Naive thymus-derived CD8-positive, alpha-beta T cell (primary cell): Measurements from ENCODE around the gene EIF3B. TPM values are rescaled to one million over a fixed set of nuclear protein-coding genes. Genes with fewer than 3 reads are reported as not detected.
"Not testable (repeated sequence)": the region's sequence is repeated elsewhere in the genome, so short reads cannot be mapped to it uniquely, and the experiment has no call there.

Experiments used
- ATAC-seq, 2 donors: fragments of 150-1000 bp; cut with Tn5 transposase in 1 of 2; sonication (Bioruptor Pico), chemical (Tn5 transposase) in 1 of 2; 1 replicate in 1 of 2; 2 replicates in 1 of 2; pipeline ENCODE4 v1.10.0; 2021; ENCODE audit warnings: mild to moderate bottlenecking in 2 of 2, moderate library complexity in 2 of 2
- POLR2A ChIA-PET: fragments of 350-600 bp; sonication (Branson Sonifier 250); formaldehyde crosslinking; loops from one replicate; lab custom pipeline; 2021; ENCODE audit warnings: antibody characterized with exemption; lab: Charles Lee
- DNase-seq, 10 donors: peaks; one replicate each; pipeline versions ENCODE4 v3.0.0 to v3.0.0-alpha.2; 2020 to 2022
- H3K27ac Mint-ChIP-seq, 10 donors: one replicate each; pipeline ENCODE4 v1.8.0; 2020 to 2022; ENCODE audit warnings: mild to moderate bottlenecking in 10 of 10, mixed read lengths in 10 of 10, moderate library complexity in 4 of 10, inconsistent platforms in 1 of 10
- H3K27me3 Mint-ChIP-seq, 5 donors: one replicate each; pipeline ENCODE4 v1.8.0; 2021 to 2022; ENCODE audit warnings: mixed read lengths in 5 of 5
- H3K36me3 Mint-ChIP-seq, 3 donors: one replicate each; pipeline ENCODE4 v1.8.0; 2020 to 2022; ENCODE audit warnings: mixed read lengths in 3 of 3, mild to moderate bottlenecking in 2 of 3, inconsistent platforms in 1 of 3
- H3K4me1 Mint-ChIP-seq, 4 donors: one replicate each; pipeline ENCODE4 v1.8.0; 2021 to 2022; ENCODE audit warnings: mixed read lengths in 4 of 4
- H3K4me3 Mint-ChIP-seq, 10 donors: one replicate each; pipeline ENCODE4 v1.8.0; 2020 to 2022; ENCODE audit warnings: mild to moderate bottlenecking in 10 of 10, mixed read lengths in 10 of 10, moderate library complexity in 6 of 10, inconsistent platforms in 1 of 10
- H3K9me3 Mint-ChIP-seq, 9 donors: one replicate each; pipeline ENCODE4 v1.8.0; 2020 to 2022; ENCODE audit warnings: mixed read lengths in 9 of 9, mild to moderate bottlenecking in 3 of 9, inconsistent platforms in 1 of 9, moderate library complexity in 1 of 9
- polyA plus RNA-seq, 3 donors: library from polyadenylated mRNA; unstranded; fragments of 300-500 nt; fragmentation: Illumina TruSeq; gene quantifications; one replicate each; pipeline ENCODE4 v1.2.3, GENCODE V29; 2021
- total RNA-seq, 8 experiments: library from RNA in 2 of 8; stranded (reverse) in 2 of 8; gene quantifications; one replicate each; pipeline ENCODE4 v1.2.3 and lab custom pipeline; 2021 to 2026

The EIF3B gene
- total and polyA plus RNA-seq, 5 experiments from 2014 or later: 96.5 to 164 (median 153) TPM

DNA sequence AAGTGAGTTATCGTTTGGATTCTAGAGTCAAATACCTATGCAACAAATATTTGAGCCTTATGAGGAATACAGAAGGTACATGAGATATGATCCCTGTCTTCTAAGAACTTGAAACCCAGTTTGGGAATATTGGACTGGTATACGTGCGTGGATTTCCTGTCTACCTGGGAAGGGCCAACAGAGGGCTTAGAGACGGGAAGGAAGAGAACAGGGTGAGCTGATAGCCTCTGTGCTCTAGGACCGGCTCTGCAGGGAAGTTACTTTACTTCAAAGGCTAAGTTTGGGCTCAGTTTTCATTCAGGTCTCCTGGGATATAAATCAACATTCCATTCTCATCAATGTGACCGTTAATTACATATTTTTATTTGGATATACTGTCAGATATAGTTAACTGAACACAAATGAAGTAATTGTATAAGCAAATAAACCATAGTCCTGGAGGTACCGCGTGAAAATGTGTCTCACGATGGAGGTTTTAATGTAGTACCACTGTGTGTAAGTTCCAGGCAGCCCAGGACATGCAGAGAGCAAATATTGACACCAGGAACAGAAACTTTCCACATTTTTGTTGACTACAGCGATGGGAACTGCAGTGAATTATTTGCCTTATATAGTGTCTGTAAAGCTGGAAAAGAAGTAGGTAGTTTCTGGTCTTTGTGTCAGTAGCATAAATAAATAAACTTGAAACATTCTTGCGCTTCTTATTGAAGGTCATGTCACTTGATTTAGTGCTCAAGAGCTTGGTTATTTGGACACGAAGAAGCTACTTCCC, 57.4 kb downstream of the EIF3B start:
- DNase-seq: no peak
- H3K9me3 Mint-ChIP-seq: no peaks in the 10 kb centered on the region
- peak overlapping the region in 4 of 10 donors; percentile 5 to 91 (median 43) for H3K27ac Mint-ChIP-seq
- H3K27me3 Mint-ChIP-seq: no peaks in the 10 kb centered on the region
- no peak for ATAC-seq
- H3K4me3 Mint-ChIP-seq: no peak overlapping the region
- POLR2A ChIA-PET: no interaction called here
- peaks cover 35 to 77% (median 56%) of the 10 kb centered on the region in 4 donors for H3K4me1 Mint-ChIP-seq
- H3K36me3 Mint-ChIP-seq: peaks cover 0 to 12% (median 5%) of the 10 kb centered on the region in 3 donors

DNA sequence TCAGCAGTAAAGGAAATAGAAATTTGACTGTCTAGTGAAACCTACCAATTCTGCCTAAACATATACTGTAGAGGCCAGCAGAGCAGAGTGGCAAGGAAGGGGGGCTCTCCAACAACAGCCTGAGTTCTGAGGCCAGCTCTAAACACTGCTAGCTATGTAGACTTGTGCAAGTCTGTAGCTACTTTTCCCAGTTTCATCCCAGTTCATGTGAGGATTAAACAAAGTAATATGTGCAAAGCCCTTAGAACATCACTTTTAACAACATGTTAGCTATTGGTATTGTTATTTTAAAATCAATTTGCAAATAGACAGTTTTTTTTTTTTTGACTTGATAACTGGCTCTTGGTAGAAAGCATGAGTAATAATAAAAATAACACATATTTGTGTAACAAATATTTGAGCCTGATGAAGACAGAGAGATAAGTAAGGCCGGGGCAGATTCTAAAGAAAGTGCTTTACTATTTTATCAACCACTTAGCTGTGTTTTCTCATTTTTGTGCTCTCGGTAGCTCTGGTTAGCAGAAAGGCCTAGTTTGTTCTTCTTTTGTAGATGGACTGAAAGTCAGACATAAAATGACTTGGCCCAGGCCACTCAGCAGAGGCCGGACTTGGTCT, 58.1 kb downstream of the EIF3B start:
- H3K4me3 Mint-ChIP-seq: peak overlapping the region in 1 of 10 donors; percentile 31
- no peak for ATAC-seq

DNA sequence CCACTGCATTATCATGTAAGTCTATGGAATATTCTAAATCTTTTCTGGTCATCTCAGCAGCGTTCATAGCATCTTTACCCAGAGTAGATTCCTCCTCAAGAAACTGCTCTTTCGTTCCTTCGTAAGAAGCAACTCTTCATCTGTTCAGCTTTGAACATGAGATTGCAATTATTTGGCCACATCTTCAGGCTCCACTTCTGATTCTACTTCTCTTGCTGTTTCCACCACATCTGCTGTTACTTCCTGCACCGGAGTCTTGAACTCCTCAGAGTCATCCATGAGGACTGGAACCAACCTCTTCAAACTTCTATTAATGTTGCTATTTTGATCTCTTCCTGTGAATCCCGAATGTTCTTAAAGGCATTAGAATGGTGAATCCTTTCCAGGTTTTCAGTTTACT, 61.4 kb downstream of the EIF3B start:
- POLR2A ChIA-PET: no interaction called here

More for the DNA sequence above, 58.1 kb downstream of the EIF3B start:
- peaks cover 37 to 77% (median 58%) of the 10 kb centered on the region in 4 donors for H3K4me1 Mint-ChIP-seq
- no peaks in the 10 kb centered on the region for H3K9me3 Mint-ChIP-seq
- peaks cover 0 to 12% (median 5%) of the 10 kb centered on the region in 3 donors for H3K36me3 Mint-ChIP-seq
- no peaks in the 10 kb centered on the region for H3K27me3 Mint-ChIP-seq
- no peak for DNase-seq
- POLR2A ChIA-PET: interaction anchor here (1.7 kb wide), 1 partner anchor 8 kb away, joined by 5 read pairs; no protein-coding TSS in a partner anchor
- H3K27ac Mint-ChIP-seq: peak overlapping the region in 5 of 10 donors; percentile 5 to 91 (median 60)

DNA sequence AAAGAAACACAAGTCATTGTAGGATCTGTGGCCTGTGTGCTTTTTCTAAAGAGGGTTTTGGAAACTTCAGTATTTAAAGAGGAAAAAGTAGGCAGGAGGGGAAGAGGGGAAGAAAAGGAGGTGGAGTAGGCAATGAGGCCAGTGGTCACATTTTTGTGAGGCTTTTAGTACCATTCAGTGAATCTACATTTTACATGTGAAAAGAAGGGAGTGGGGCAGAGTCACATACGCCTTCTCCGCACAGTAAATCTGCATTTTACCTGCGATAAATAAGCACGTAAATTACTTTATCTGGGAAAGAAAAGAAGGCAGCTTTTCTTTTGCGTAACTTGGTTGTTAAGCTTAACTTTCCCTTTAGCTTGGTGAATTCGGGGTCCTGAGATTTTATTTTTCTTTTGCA, 62.0 kb downstream of the EIF3B start:
- Mint-ChIP-seq H3K36me3 (peaks cover 0 to 10% (median 6%) of the 10 kb centered on the region in 3 donors), H3K4me3 (no peak overlapping the region), H3K9me3 (no peaks in the 10 kb centered on the region), H3K27me3 (no peaks in the 10 kb centered on the region), H3K27ac (peak overlapping the region in 2 of 10 donors; percentile 46 to 55), H3K4me1 (peaks cover 20 to 65% (median 40%) of the 10 kb centered on the region in 4 donors)
- POLR2A ChIA-PET: interaction anchor here (2.4 kb wide), 1 partner anchor 11 kb away, joined by 10 read pairs; no protein-coding TSS in a partner anchor
- no peak for DNase-seq
- ATAC-seq: no peak

More for the DNA sequence above, 61.4 kb downstream of the EIF3B start:
- DNase-seq (no peak), ATAC-seq (no peak)
- Mint-ChIP-seq H3K27ac (peak overlapping the region in 2 of 10 donors; percentile 3 to 27), H3K36me3 (peaks cover 0 to 10% (median 6%) of the 10 kb centered on the region in 3 donors), H3K4me1 (peaks cover 20 to 66% (median 41%) of the 10 kb centered on the region in 4 donors), H3K9me3 (no peaks in the 10 kb centered on the region), H3K4me3 (peak overlapping the region in 1 of 10 donors; percentile 31), H3K27me3 (no peaks in the 10 kb centered on the region)

DNA sequence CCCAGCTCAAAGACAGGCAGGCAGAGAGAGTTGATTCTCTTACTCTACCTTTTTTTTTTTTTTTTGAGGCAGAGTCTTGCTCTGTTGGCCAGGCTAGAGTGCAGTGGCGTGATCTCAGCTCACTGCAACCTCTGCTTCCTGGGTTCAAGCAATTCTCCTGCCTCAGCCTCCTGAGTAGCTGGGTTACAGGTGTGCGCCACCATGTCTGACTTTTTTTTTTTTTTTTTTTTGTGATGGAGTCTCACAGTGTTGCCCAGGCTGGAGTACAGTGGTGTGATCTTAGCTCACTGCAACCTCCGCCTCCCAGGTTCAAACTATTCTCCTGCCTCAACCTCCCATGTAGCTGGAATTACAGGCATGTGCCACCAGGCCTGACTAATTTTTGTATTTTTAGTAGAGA, 62.6 kb downstream of the EIF3B start:
- POLR2A ChIA-PET: interaction anchor here (1.6 to 2.4 kb wide), 2 partner anchors 10 to 11 kb away, joined by 3 to 10 read pairs; no protein-coding TSS in a partner anchor
- Mint-ChIP-seq H3K4me1 (peaks cover 20 to 63% (median 39%) of the 10 kb centered on the region in 4 donors), H3K27ac (peak overlapping the region in 2 of 10 donors; percentile 75 to 90)
- H3K4me3 Mint-ChIP-seq, H3K27me3 Mint-ChIP-seq, DNase-seq, ATAC-seq, H3K9me3 Mint-ChIP-seq, H3K36me3 Mint-ChIP-seq: not testable (repeated sequence)

DNA sequence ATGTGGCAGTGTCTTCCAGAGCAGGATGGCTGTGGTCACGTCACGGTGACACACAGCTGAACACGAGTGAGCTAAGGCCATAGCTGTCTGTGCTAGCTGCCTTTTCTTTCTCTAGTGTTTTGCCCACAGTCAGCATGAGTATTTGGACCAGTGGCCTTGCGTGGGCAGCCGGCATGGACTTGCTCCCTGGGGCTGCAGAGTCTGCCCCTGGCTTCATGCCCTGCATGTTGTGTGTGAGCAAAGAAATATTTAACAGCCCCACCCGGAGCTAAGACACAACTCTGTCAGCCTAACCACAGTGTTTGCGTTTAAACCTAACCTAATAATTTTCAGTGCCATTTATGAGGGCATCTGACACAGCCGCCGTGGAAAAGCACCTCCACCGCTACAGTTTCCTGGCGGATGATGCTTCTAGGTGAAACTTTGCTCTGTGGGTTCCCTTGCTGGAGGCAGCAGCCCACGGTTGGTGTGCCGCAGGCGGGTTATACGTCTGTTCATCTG, 63.4 kb downstream of the EIF3B start:
- POLR2A ChIA-PET: interaction anchor here (1.6 to 2.4 kb wide), 2 partner anchors 9 to 12 kb away, joined by 3 to 10 read pairs; no protein-coding TSS in a partner anchor
- ATAC-seq: peak; percentile 60 to 95
- H3K4me1 Mint-ChIP-seq: peaks cover 18 to 62% (median 35%) of the 10 kb centered on the region in 4 donors

DNA sequence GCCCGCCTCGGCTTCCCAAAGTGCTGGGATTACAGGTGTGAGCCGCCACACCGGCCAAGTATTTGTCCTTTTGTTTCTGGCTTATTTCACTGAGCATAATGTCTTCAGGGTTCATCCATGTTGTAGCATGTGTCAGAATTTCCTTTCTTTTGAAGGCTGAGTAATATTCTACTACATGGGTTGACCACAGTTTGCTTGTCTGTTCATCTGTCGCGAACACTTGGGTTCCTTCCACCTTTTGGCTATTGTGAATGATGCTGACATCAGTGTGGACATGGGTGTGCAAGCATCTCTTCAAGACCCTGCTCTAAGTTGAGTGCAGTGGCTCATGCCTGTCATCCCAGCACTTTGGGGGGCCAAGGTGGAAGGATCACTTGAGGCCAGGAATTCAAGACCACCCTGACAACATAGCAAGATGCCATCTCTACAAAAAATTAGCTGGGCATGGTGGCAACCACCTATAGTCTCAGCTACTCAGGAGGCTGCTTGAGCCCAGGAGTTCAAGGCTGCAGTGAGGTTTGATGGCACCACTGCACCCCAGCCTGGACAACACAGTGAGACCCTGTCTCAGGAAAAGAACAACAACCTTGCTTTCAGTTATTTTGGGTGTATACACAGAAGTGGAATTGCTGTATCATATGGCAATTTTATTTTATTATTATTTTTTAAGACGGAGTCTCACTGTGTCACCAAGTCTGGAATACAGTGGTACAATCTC, 65.7 kb downstream of the EIF3B start:
- Mint-ChIP-seq H3K4me3 (no peak overlapping the region), H3K27ac (peak overlapping the region in 1 of 10 donors; percentile 20), H3K4me1 (peaks cover 15 to 58% (median 32%) of the 10 kb centered on the region in 4 donors), H3K27me3 (no peaks in the 10 kb centered on the region), H3K36me3 (peaks cover 0 to 12% (median 6%) of the 10 kb centered on the region in 3 donors), H3K9me3 (no peaks in the 10 kb centered on the region)
- POLR2A ChIA-PET: no interaction called here
- DNase-seq (no peak), ATAC-seq (no peak)

More for the DNA sequence above, 63.4 kb downstream of the EIF3B start:
- Mint-ChIP-seq H3K9me3 (no peaks in the 10 kb centered on the region), H3K27me3 (no peaks in the 10 kb centered on the region), H3K27ac (peak overlapping the region in 6 of 10 donors; percentile 12 to 90 (median 78)), H3K4me3 (peak overlapping the region in 7 of 10 donors; percentile 25 to 66 (median 57)), H3K36me3 (peaks cover 0 to 10% (median 6%) of the 10 kb centered on the region in 3 donors)
- peak in 6 of 10 donors; percentile 27 to 61 (median 40) for DNase-seq

DNA sequence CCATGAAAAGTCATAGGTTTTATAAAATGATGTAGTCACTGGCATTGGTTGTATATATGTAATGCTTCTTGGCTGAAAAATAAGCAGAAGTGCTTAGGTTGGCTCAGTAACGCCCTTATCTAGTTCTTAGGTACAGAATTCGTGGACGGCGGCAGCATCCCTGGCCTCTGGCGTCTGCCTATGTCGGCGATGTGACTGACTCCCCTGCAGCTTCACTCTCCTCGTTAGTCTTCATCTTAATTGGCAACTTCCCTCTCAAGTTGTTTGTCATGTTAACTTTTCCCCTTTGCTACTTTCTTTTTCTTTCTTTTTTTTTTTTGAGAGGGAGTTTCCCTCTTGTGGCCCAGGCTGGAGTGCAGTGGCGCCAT, 67.3 kb downstream of the EIF3B start:
- no peaks in the 10 kb centered on the region for H3K9me3 Mint-ChIP-seq
- ATAC-seq (no peak), DNase-seq (no peak)
- peak overlapping the region in 3 of 10 donors; percentile 18 to 27 (median 19) for H3K27ac Mint-ChIP-seq
- peaks cover 0 to 5% (median 2%) of the 10 kb centered on the region in 3 donors for H3K36me3 Mint-ChIP-seq
- POLR2A ChIA-PET: interaction anchor here (0.6 to 0.7 kb wide), 2 partner anchors 13 to 93 kb away, joined by 3 to 5 read pairs; no protein-coding TSS in a partner anchor
- no peak overlapping the region for H3K4me3 Mint-ChIP-seq
- H3K27me3 Mint-ChIP-seq: no peaks in the 10 kb centered on the region
- H3K4me1 Mint-ChIP-seq: peaks cover 13 to 56% (median 28%) of the 10 kb centered on the region in 4 donors

DNA sequence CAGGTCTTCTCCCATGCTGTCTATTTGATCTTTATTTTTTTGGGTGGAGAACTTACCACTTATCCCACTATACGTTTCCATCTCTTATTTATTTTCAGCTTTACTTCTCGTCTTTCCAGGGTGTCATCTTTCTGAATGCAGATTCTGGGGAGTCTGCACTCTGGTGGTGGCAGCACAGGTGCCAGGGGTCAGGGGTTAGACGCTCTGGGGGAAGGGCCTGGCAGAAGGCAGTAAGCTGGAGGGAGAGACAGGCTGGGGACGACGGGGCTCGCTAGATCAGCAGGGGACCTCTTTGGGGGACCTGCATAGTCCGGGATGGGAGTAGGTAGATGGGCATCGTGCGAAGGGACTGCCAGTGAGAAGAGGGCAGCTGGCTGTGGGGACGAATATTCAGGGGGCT, 71.1 kb downstream of the EIF3B start:
- no peak for ATAC-seq
- no peak overlapping the region for H3K4me3 Mint-ChIP-seq
- H3K27ac Mint-ChIP-seq: peak overlapping the region in 1 of 10 donors; percentile 35
- H3K4me1 Mint-ChIP-seq: peaks cover 8 to 44% (median 12%) of the 10 kb centered on the region in 4 donors
- H3K27me3 Mint-ChIP-seq: no peaks in the 10 kb centered on the region
- peaks cover 0 to 2% (median 0%) of the 10 kb centered on the region in 9 donors for H3K9me3 Mint-ChIP-seq
- DNase-seq: no peak
- H3K36me3 Mint-ChIP-seq: peaks cover 0 to 8% (median under 1%) of the 10 kb centered on the region in 3 donors
- POLR2A ChIA-PET: no interaction called here
